SK-N-SH treated with all-trans-retinoic acid at 6 μM for 48 hours (cell line): ENCODE data around the gene SCFD2.

Experiments
- ATAC-seq: fragments of 200-7000 bp; cut with Tn5 transposase; 3 replicates; pipeline ENCODE4 v1.9.1; 2020; ENCODE audit warnings: mild to moderate bottlenecking, moderate library complexity
- ARNTL ChIP-seq: fragments of 450-650 bp; formaldehyde crosslinking; IDR thresholded peaks from 2 replicates; pipeline ENCODE4 v1.5.0; 2020; ENCODE audit warnings: low read depth, mild to moderate bottlenecking, moderate library complexity, borderline replicate concordance
- BACH2 ChIP-seq: fragments of 250-450 bp; sonication (Bioruptor Pico); IDR thresholded peaks from 2 replicates; pipeline ENCODE4 v1.9.0; 2021; ENCODE audit warnings: mild to moderate bottlenecking, borderline replicate concordance
- CSDC2 ChIP-seq: fragments of 250-450 bp; sonication (Bioruptor Pico); IDR thresholded peaks from 2 replicates; pipeline ENCODE4 v1.5.0; 2020; ENCODE audit warnings: mild to moderate bottlenecking, moderate library complexity
- ESRRG ChIP-seq: fragments of 250-450 bp; sonication (Bioruptor Pico); IDR thresholded peaks from 2 replicates; pipeline ENCODE4 v1.6.1; 2021; ENCODE audit warnings: mild to moderate bottlenecking
- GLIS3 ChIP-seq: fragments of 250-450 bp; sonication (Bioruptor Pico); IDR thresholded peaks from 2 replicates; pipeline ENCODE4 v1.5.0; 2020; ENCODE audit warnings: mild to moderate bottlenecking, moderate library complexity
- ISL1 ChIP-seq: fragments of 250-450 bp; sonication (Bioruptor Pico); IDR thresholded peaks from 2 replicates; pipeline ENCODE4 v2.1.2; 2022; ENCODE audit warnings: mild to moderate bottlenecking, moderate library complexity
- OSR1 ChIP-seq: fragments of 250-450 bp; sonication (Bioruptor Pico); IDR thresholded peaks from 2 replicates; pipeline ENCODE4 v1.8.0; 2022; ENCODE audit warnings: moderate library complexity, mild to moderate bottlenecking, inconsistent platforms
- PPARA ChIP-seq: fragments of 250-450 bp; sonication (Bioruptor Pico); IDR thresholded peaks from 2 replicates; pipeline ENCODE4 v1.5.0; 2020; ENCODE audit warnings: mild to moderate bottlenecking, borderline replicate concordance
- RARB ChIP-seq: fragments of 250-450 bp; sonication (Bioruptor Pico); IDR thresholded peaks from 2 replicates; pipeline ENCODE4 v1.8.0; 2021; ENCODE audit warnings: mild to moderate bottlenecking, moderate library complexity
- SNAI2 ChIP-seq: fragments of 250-450 bp; sonication (Bioruptor Pico); IDR thresholded peaks from 2 replicates; pipeline ENCODE4 v1.5.0; 2020; ENCODE audit warnings: mild to moderate bottlenecking, moderate library complexity
- TCF4 ChIP-seq: fragments of 250-450 bp; sonication (Bioruptor Pico); IDR thresholded peaks from 2 replicates; pipeline ENCODE4 v1.8.0; 2021; ENCODE audit warnings: mild to moderate bottlenecking, moderate library complexity, borderline replicate concordance
- TOX ChIP-seq: fragments of 250-450 bp; sonication (Bioruptor Pico); IDR thresholded peaks from 2 replicates; pipeline ENCODE4 v1.8.0; 2021; ENCODE audit warnings: mild to moderate bottlenecking, moderate library complexity, borderline replicate concordance
- ZC3H10 ChIP-seq: fragments of 250-450 bp; sonication (Bioruptor Pico); IDR thresholded peaks from 2 replicates; pipeline ENCODE4 v1.5.1; 2021; ENCODE audit warnings: mild to moderate bottlenecking, moderate library complexity
- ZFP30 ChIP-seq: fragments of 450-650 bp; formaldehyde crosslinking; IDR thresholded peaks from 2 replicates; pipeline ENCODE4 v1.5.0; 2022; ENCODE audit warnings: mild to moderate bottlenecking, moderate library complexity
- ZNF565 ChIP-seq: fragments of 450-650 bp; formaldehyde crosslinking; conservative IDR thresholded peaks from 2 replicates; pipeline ENCODE4 v1.5.0; 2020; ENCODE audit warnings: low read depth, mild to moderate bottlenecking, moderate library complexity
- ZNF70 ChIP-seq: fragments of 450-650 bp; formaldehyde crosslinking; IDR thresholded peaks from 2 replicates; pipeline ENCODE4 v1.5.0; 2020; ENCODE audit warnings: mild to moderate bottlenecking, moderate library complexity
- ZNF8 ChIP-seq: fragments of 450-650 bp; formaldehyde crosslinking; IDR thresholded peaks from 2 replicates; pipeline ENCODE4 v1.5.0; 2020; ENCODE audit warnings: mild to moderate bottlenecking, moderate library complexity
- TF ChIP-seq, protein P1 (sequence below): fragments of 250-450 bp; sonication (Bioruptor Pico); IDR thresholded peaks from 2 replicates; pipeline ENCODE4 v1.5.1; 2021; ENCODE audit warnings: mild to moderate bottlenecking, moderate library complexity
- TF ChIP-seq, protein P2 (sequence below): fragments of 250-450 bp; sonication (Bioruptor Pico); IDR thresholded peaks from 2 replicates; pipeline ENCODE4 v1.8.0; 2020; ENCODE audit warnings: mild to moderate bottlenecking, moderate library complexity, borderline replicate concordance
- TF ChIP-seq, protein P3 (sequence below): fragments of 250-450 bp; sonication (Bioruptor Pico); IDR thresholded peaks from 2 replicates; pipeline ENCODE4 v1.8.0; 2021; ENCODE audit warnings: low read depth, mild to moderate bottlenecking, moderate library complexity, borderline replicate concordance
- TF ChIP-seq, protein P4 (sequence below): fragments of 250-450 bp; sonication (Bioruptor Pico); IDR thresholded peaks from 2 replicates; pipeline ENCODE4 v1.5.1; 2020; ENCODE audit warnings: low read depth, mild to moderate bottlenecking, moderate library complexity
- TF ChIP-seq, protein P5 (sequence below): fragments of 250-450 bp; sonication (Bioruptor Pico); IDR thresholded peaks from 2 replicates; pipeline ENCODE4 v1.5.0; 2020; ENCODE audit warnings: mild to moderate bottlenecking, moderate library complexity

SCFD2 gene

DNA sequence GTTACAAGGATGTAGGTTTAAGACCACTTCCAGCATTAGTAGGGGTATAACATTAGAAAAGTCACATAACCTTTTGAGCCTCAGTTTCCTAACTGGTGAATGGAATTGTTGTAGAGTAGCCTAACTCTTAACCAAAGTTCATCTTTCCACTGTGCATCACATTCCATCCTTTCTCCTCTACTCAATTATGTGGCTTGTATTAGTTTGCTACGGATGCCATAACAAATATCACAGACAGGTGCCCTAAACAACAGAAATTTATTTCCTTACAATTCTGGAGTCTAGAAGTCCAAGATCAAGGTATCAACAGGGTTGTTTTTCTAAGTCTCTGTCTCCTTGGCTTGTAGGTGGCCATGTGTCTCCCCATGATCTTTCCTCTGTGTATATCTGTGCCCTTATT, 271.8 kb downstream of the SCFD2 start:
- ATAC-seq, result no peak
- TF ChIP-seq OSR1 (no peak), TOX (CRISPR knock-in tag) (no peak), GLIS3 (CRISPR knock-in tag) (no peak), PPARA (CRISPR knock-in tag) (no peak), ZC3H10 (CRISPR knock-in tag) (no peak), BACH2 (CRISPR knock-in tag) (no peak), RARB (no peak), CSDC2 (CRISPR knock-in tag) (no peak), SNAI2 (CRISPR knock-in tag) (no peak), ESRRG (CRISPR knock-in tag) (no peak), TCF4 (no peak)
- TF ChIP-seq, protein P1, sequence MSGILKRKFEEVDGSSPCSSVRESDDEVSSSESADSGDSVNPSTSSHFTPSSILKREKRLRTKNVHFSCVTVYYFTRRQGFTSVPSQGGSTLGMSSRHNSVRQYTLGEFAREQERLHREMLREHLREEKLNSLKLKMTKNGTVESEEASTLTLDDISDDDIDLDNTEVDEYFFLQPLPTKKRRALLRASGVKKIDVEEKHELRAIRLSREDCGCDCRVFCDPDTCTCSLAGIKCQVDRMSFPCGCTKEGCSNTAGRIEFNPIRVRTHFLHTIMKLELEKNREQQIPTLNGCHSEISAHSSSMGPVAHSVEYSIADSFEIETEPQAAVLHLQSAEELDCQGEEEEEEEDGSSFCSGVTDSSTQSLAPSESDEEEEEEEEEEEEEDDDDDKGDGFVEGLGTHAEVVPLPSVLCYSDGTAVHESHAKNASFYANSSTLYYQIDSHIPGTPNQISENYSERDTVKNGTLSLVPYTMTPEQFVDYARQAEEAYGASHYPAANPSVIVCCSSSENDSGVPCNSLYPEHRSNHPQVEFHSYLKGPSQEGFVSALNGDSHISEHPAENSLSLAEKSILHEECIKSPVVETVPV (CRISPR knock-in tag), result no peak
- TF ChIP-seq, protein P2, sequence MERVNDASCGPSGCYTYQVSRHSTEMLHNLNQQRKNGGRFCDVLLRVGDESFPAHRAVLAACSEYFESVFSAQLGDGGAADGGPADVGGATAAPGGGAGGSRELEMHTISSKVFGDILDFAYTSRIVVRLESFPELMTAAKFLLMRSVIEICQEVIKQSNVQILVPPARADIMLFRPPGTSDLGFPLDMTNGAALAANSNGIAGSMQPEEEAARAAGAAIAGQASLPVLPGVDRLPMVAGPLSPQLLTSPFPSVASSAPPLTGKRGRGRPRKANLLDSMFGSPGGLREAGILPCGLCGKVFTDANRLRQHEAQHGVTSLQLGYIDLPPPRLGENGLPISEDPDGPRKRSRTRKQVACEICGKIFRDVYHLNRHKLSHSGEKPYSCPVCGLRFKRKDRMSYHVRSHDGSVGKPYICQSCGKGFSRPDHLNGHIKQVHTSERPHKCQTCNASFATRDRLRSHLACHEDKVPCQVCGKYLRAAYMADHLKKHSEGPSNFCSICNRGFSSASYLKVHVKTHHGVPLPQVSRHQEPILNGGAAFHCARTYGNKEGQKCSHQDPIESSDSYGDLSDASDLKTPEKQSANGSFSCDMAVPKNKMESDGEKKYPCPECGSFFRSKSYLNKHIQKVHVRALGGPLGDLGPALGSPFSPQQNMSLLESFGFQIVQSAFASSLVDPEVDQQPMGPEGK (CRISPR knock-in tag), result no peak
- TF ChIP-seq, protein P3, sequence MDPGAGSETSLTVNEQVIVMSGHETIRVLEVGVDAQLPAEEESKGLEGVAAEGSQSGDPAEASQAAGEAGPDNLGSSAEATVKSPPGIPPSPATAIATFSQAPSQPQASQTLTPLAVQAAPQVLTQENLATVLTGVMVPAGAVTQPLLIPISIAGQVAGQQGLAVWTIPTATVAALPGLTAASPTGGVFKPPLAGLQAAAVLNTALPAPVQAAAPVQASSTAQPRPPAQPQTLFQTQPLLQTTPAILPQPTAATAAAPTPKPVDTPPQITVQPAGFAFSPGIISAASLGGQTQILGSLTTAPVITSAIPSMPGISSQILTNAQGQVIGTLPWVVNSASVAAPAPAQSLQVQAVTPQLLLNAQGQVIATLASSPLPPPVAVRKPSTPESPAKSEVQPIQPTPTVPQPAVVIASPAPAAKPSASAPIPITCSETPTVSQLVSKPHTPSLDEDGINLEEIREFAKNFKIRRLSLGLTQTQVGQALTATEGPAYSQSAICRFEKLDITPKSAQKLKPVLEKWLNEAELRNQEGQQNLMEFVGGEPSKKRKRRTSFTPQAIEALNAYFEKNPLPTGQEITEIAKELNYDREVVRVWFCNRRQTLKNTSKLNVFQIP (CRISPR knock-in tag), result no peak
- TF ChIP-seq, protein P4, sequence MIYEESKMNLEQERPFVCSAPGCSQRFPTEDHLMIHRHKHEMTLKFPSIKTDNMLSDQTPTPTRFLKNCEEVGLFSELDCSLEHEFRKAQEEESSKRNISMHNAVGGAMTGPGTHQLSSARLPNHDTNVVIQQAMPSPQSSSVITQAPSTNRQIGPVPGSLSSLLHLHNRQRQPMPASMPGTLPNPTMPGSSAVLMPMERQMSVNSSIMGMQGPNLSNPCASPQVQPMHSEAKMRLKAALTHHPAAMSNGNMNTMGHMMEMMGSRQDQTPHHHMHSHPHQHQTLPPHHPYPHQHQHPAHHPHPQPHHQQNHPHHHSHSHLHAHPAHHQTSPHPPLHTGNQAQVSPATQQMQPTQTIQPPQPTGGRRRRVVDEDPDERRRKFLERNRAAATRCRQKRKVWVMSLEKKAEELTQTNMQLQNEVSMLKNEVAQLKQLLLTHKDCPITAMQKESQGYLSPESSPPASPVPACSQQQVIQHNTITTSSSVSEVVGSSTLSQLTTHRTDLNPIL (CRISPR knock-in tag), result no peak

DNA sequence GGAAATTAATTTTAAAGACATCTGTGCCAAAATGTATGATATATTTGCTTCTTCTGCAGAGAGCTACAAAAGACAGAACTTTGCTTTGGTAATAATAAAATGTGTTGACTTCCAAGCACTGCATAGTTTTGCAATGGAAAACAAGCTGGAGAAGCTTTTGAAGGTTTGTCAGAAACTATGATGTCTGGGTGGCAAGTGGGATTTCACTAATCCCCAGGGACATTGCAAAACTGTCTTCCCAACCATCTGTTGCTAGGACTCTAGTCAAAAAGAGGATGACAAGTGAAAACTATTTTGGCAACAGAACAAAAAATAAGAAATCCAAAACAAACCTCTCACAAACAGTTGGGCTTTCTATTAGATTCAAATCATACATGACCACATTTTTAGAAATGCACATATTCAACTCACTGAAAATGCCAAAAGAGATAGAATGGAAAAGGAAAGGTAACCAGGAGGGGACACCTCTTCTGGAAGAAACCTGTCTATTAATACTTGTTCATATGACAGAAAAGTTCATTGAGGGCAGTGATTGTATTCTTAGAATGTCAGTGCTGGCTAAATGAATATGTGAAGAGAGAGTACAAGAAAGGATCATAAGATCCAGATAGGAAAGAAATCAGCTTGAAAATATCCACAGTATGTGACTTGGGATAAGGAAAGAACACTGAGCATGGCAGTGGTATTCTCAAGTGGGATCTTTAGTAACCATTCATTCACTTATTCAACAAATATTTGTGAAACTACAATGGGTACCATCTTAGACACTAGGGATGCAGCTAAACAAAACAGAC, 275.7 kb downstream of the SCFD2 start:
- ATAC-seq, result no peak
- no peak for TF ChIP-seq GLIS3 (CRISPR knock-in tag)
- no peak for TF ChIP-seq ZFP30 (CRISPR knock-in tag)
- TF ChIP-seq ZNF70 (CRISPR knock-in tag), result no peak
- TF ChIP-seq OSR1, result no peak
- TF ChIP-seq, protein P5, sequence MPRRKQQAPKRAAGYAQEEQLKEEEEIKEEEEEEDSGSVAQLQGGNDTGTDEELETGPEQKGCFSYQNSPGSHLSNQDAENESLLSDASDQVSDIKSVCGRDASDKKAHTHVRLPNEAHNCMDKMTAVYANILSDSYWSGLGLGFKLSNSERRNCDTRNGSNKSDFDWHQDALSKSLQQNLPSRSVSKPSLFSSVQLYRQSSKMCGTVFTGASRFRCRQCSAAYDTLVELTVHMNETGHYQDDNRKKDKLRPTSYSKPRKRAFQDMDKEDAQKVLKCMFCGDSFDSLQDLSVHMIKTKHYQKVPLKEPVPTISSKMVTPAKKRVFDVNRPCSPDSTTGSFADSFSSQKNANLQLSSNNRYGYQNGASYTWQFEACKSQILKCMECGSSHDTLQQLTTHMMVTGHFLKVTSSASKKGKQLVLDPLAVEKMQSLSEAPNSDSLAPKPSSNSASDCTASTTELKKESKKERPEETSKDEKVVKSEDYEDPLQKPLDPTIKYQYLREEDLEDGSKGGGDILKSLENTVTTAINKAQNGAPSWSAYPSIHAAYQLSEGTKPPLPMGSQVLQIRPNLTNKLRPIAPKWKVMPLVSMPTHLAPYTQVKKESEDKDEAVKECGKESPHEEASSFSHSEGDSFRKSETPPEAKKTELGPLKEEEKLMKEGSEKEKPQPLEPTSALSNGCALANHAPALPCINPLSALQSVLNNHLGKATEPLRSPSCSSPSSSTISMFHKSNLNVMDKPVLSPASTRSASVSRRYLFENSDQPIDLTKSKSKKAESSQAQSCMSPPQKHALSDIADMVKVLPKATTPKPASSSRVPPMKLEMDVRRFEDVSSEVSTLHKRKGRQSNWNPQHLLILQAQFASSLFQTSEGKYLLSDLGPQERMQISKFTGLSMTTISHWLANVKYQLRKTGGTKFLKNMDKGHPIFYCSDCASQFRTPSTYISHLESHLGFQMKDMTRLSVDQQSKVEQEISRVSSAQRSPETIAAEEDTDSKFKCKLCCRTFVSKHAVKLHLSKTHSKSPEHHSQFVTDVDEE, result no peak
- no peak for TF ChIP-seq ESRRG (CRISPR knock-in tag)
- TF ChIP-seq RARB, result no peak
- no peak for TF ChIP-seq PPARA (CRISPR knock-in tag)
- no peak for TF ChIP-seq CSDC2 (CRISPR knock-in tag)
- TF ChIP-seq ZNF565 (CRISPR knock-in tag), result no peak
- TF ChIP-seq, protein P4 (CRISPR knock-in tag), result no peak
- TF ChIP-seq TOX (CRISPR knock-in tag), result no peak
- no peak for TF ChIP-seq ZC3H10 (CRISPR knock-in tag)
- TF ChIP-seq, protein P3 (CRISPR knock-in tag), result no peak
- no peak for TF ChIP-seq BACH2 (CRISPR knock-in tag)
- TF ChIP-seq ARNTL (CRISPR knock-in tag), result no peak
- TF ChIP-seq ISL1 (CRISPR knock-in tag), result no peak
- TF ChIP-seq ZNF8 (CRISPR knock-in tag), result no peak
- TF ChIP-seq, protein P1 (CRISPR knock-in tag), result no peak
- no peak for TF ChIP-seq TCF4
